ENCODE measurements around the gene RGS9.
"Not testable (repeated sequence)": the region's sequence is repeated elsewhere in the genome, so short reads cannot be mapped to it uniquely, and the experiment has no call there.

The RGS9 gene

DNA sequence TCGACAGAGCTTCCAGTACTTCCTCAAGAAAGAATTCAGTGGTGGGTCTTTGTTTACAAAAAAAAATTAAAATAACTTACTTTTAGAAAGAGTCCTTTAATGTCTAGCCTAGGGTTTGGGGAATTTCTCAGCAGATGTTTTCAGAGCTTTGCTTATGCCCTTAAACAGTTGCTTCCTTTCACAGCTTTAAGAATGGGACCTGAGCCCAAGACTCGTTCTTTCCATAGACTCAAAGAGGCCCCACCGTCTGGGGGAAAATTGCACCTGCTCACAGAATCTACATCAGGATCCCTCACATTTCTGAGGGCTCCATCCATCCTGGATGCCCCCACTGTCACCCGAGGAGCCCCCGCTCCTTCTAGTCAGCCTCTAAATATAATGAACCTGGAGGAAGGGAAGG is 60.0 kb downstream of the RGS9 start:
- Histone ChIP-seq H3K27me3 (replicated peaks; ENCODE audit: control insufficient read depth, insufficient read depth, low read length) (no peaks in the 10 kb centered on the region), H3K36me3 (ENCODE audit: control insufficient read depth, insufficient read depth, low read length, severe bottlenecking) (no peaks in the 10 kb centered on the region), H3K4me3 (ENCODE audit: low read length) (no peak overlapping the region), H3K4me1 (ENCODE audit: control insufficient read depth, insufficient read depth, low read length) (peaks cover 23% of the 10 kb centered on the region), H3K9me3 (ENCODE audit: control insufficient read depth, low read length) (no peaks in the 10 kb centered on the region), H3K9ac (ENCODE audit: low read length) (no peak overlapping the region)
- DNase-seq (ENCODE audit: low read depth) = no peak

DNA sequence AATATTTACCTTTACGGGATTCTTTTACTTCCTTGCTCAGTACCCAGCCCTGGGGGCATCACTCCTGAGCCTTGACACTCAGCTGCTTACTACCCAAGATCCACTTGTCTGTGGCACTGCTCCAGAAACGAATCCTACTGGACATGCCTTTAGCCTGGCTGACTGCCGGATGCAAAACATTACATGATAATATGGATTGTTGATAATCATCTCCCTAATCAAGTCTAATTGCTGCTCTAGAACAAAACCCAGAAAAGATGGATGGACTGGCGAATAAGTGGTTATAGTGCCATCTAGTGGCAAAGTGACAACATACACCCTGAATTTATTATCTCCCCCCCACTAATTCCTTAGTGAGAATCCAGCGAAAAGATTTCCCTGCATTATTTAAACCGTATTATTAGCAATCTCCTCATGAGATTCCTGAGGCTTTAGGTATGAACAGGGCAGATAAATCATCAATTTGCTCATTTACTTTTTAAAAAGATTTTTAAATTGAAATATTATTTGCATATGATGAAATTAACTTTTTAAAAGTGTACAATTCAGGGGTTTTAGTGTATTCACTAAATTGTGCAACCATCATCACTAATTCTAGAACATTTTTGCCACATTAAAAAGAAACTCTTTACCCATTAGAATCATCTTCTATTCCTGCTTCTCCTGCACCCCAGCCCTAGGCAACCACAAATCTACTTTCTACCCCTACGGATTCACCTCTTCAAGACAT is 61.6 kb downstream of the RGS9 start:
- Histone ChIP-seq H3K4me1 (ENCODE audit: control insufficient read depth, insufficient read depth, low read length) (peaks cover 9% of the 10 kb centered on the region), H3K9ac (ENCODE audit: low read length) (no peak overlapping the region), H3K36me3 (ENCODE audit: control insufficient read depth, insufficient read depth, low read length, severe bottlenecking) (no peaks in the 10 kb centered on the region), H3K9me3 (ENCODE audit: control insufficient read depth, low read length) (no peaks in the 10 kb centered on the region), H3K4me3 (ENCODE audit: low read length) (no peak overlapping the region), H3K27me3 (replicated peaks; ENCODE audit: control insufficient read depth, insufficient read depth, low read length) (no peaks in the 10 kb centered on the region)
- DNase-seq (ENCODE audit: low read depth) = peak; percentile 85

DNA sequence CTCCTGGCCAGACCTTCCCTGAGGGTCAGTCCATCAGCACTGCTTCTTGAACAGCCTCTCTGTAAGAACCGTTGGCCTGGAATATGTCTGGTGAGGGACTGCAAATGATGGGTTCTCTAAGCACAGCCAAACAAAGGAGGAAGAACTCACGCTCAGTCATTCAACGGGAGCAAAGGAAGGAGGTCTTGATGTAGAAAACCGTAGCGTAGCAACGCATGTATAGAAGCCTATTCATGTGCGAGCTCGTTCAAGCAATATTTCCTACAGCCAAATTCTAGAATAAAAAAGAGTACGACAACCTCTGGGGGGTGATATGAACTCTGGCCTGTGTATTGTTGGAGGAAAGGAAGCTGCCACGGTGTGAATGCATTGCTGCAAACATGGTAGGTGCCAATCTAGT is 64.2 kb downstream of the RGS9 start:
- H3K9ac ChIP-seq (ENCODE audit: low read length) = no peak overlapping the region
- H3K9me3 ChIP-seq (ENCODE audit: control insufficient read depth, low read length) = no peaks in the 10 kb centered on the region
- peaks cover 5% of the 10 kb centered on the region for H3K4me1 ChIP-seq (ENCODE audit: control insufficient read depth, insufficient read depth, low read length)
- DNase-seq (ENCODE audit: low read depth) = no peak
- no peaks in the 10 kb centered on the region for H3K36me3 ChIP-seq (ENCODE audit: control insufficient read depth, insufficient read depth, low read length, severe bottlenecking)
- no peak overlapping the region for H3K4me3 ChIP-seq (ENCODE audit: low read length)
- peaks cover 5% of the 10 kb centered on the region for H3K27me3 ChIP-seq (replicated peaks; ENCODE audit: control insufficient read depth, insufficient read depth, low read length)

DNA sequence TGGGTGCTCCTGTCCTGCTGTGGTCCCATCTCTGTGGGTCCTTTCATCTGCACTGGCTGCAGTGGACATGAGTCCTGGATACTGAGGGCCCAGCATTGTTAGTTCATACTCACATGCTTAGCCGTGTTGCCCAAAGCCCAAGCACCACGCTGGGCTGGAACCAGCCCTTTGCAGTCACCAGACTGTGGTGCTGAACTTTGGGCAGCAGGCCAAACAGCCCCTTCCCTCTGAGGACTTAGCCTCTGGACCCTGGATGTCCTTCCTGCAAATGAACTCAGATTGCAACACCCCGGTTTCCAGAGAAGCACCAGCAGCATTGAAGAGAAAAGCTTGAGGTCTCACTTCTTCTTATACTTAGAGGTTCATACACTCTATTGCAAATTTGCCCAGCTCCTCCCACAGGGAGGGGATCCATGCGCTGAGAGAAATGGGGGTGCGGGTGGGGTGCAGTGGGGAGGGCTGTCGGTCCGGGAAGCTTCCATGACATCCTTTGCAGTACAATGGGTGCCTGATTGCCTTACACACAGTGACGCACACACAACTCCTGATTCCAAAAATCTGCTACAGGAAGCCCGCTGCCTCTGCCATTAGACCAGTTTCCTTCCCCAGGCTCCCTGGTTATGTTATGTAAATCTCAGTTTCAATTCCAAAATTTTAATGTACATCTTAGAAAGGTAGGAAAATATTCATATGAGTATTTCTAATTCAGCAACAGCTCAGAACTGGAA is 65.8 kb downstream of the RGS9 start:
- DNase-seq (ENCODE audit: low read depth) = no peak
- Histone ChIP-seq H3K27me3 (replicated peaks; ENCODE audit: control insufficient read depth, insufficient read depth, low read length) (peaks cover 5% of the 10 kb centered on the region), H3K9ac (ENCODE audit: low read length) (no peak overlapping the region), H3K4me1 (ENCODE audit: control insufficient read depth, insufficient read depth, low read length) (peaks cover 5% of the 10 kb centered on the region), H3K4me3 (ENCODE audit: low read length) (no peak overlapping the region), H3K36me3 (ENCODE audit: control insufficient read depth, insufficient read depth, low read length, severe bottlenecking) (no peaks in the 10 kb centered on the region), H3K9me3 (ENCODE audit: control insufficient read depth, low read length) (no peaks in the 10 kb centered on the region)

DNA sequence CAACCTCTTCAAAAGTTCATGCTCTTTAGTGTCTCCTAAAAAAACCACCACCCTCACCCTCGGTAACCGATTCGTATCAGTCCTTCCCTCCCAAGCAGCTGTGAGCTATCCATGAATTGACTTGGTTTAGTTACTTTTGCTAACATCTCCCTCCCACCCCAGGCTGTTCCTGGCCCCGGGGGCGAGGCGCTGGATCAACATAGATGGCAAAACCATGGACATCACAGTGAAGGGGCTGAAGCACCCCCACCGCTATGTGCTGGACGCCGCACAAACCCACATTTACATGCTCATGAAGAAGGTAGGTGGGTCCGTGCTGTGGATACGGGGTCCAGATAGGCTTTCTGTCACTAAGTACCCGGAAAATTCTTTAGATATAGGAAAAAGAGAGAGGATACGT is 66.8 kb downstream of the RGS9 start:
- Histone ChIP-seq H3K4me1 (ENCODE audit: control insufficient read depth, insufficient read depth, low read length) (peaks cover 5% of the 10 kb centered on the region), H3K36me3 (ENCODE audit: control insufficient read depth, insufficient read depth, low read length, severe bottlenecking) (no peaks in the 10 kb centered on the region), H3K4me3 (ENCODE audit: low read length) (no peak overlapping the region), H3K9me3 (ENCODE audit: control insufficient read depth, low read length) (no peaks in the 10 kb centered on the region), H3K9ac (ENCODE audit: low read length) (no peak overlapping the region), H3K27me3 (replicated peaks; ENCODE audit: control insufficient read depth, insufficient read depth, low read length) (peaks cover 5% of the 10 kb centered on the region)
- DNase-seq (ENCODE audit: low read depth) = no peak

DNA sequence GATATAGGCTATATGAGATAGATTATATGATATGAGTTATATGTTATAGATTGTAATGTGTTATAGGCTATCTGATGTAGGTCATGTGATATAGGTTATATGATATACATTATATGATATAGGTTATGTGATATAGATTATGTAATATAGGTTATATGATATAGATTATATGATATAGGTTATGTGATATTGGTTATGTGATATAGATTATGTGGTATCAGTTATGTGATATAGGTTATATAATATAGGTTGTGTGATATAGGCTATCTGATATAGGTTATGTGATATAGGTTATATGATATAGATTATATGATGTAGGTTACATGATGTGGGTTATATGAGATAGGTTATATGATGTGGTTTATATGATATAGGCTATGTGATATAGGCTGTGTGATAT is 68.5 kb downstream of the RGS9 start:
- H3K4me1 ChIP-seq (ENCODE audit: control insufficient read depth, insufficient read depth, low read length) = peaks cover 5% of the 10 kb centered on the region
- H3K9ac ChIP-seq (ENCODE audit: low read length) = no peak overlapping the region
- H3K9me3 ChIP-seq (ENCODE audit: control insufficient read depth, low read length) = no peaks in the 10 kb centered on the region
- no peaks in the 10 kb centered on the region for H3K36me3 ChIP-seq (ENCODE audit: control insufficient read depth, insufficient read depth, low read length, severe bottlenecking)
- no peak for DNase-seq (ENCODE audit: low read depth)
- peaks cover 5% of the 10 kb centered on the region for H3K27me3 ChIP-seq (replicated peaks; ENCODE audit: control insufficient read depth, insufficient read depth, low read length)
- H3K4me3 ChIP-seq (ENCODE audit: low read length) = no peak overlapping the region

DNA sequence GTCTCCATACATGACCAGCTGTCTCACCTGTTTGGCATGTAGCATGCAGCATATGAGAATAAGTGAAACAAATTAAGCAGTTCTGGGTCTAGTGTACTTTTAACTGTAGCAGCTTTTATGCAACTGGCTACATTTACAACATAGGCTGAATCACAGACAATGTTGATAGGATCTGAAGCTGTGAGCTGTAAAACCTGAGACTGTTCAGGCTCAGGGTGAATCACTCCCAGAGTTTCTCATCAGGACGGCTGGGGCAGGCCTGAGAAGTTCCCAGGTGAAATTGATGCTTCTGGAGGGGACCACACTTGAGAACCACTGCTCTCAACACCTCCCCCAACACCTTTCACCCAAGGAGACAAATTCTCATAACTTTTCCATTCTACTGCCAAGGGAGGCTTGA is 70.3 kb downstream of the RGS9 start:
- H3K4me1 ChIP-seq (ENCODE audit: control insufficient read depth, insufficient read depth, low read length); H3K9me3 ChIP-seq (ENCODE audit: control insufficient read depth, low read length); H3K4me3 ChIP-seq (ENCODE audit: low read length); H3K36me3 ChIP-seq (ENCODE audit: control insufficient read depth, insufficient read depth, low read length, severe bottlenecking); H3K9ac ChIP-seq (ENCODE audit: low read length); H3K27me3 ChIP-seq (replicated peaks; ENCODE audit: control insufficient read depth, insufficient read depth, low read length): not testable (repeated sequence)
- DNase-seq (ENCODE audit: low read depth) = peak; percentile 51

DNA sequence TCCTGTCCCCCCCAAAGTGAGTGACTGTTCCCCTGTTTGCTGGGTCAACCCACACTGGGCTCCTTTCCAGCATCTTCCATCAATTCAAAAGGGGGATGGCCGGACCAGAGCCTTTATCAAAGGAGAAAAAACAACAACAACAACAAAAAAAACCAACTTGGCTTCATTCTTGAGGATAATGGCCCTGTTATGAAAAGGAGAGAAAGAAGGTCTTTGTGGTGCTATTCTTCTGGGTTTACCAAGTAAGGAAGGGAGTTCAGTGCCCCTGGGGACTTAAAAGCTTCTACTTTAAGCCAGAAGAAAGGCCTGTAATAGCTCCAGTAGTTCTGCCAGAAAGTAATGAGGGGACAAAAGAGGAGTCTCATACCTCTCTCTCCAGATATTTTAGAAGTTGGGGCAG is 71.5 kb downstream of the RGS9 start:
- H3K9me3 ChIP-seq (ENCODE audit: control insufficient read depth, low read length) = no peaks in the 10 kb centered on the region
- no peaks in the 10 kb centered on the region for H3K4me1 ChIP-seq (ENCODE audit: control insufficient read depth, insufficient read depth, low read length)
- no peaks in the 10 kb centered on the region for H3K36me3 ChIP-seq (ENCODE audit: control insufficient read depth, insufficient read depth, low read length, severe bottlenecking)
- no peak overlapping the region for H3K9ac ChIP-seq (ENCODE audit: low read length)
- no peak overlapping the region for H3K4me3 ChIP-seq (ENCODE audit: low read length)
- DNase-seq (ENCODE audit: low read depth) = no peak
- H3K27me3 ChIP-seq (replicated peaks; ENCODE audit: control insufficient read depth, insufficient read depth, low read length) = peaks cover 14% of the 10 kb centered on the region

DNA sequence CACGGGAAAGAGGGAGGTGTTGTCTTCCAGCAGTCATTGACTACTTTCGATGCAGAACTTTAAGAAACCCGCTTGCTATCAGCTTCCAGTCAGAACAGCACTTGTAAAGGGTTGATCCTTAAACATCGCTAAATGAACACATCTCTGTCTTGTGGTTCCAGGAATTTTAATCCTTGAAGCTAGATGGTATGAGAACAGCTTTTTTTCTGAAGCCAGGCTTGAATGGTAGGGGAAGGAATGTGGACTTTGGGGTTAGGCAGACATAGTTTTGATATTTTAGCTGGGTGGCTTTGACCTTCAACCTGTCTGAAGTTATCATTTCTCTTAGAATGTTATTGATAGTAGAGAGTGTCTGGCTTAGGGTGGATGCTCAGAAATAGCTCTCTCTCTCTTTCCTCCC is 81.1 kb downstream of the RGS9 start:
- H3K4me3 ChIP-seq (ENCODE audit: low read length) = no peak overlapping the region
- no peaks in the 10 kb centered on the region for H3K9me3 ChIP-seq (ENCODE audit: control insufficient read depth, low read length)
- no peaks in the 10 kb centered on the region for H3K36me3 ChIP-seq (ENCODE audit: control insufficient read depth, insufficient read depth, low read length, severe bottlenecking)
- H3K27me3 ChIP-seq (replicated peaks; ENCODE audit: control insufficient read depth, insufficient read depth, low read length) = peaks cover 43% of the 10 kb centered on the region
- no peak overlapping the region for H3K9ac ChIP-seq (ENCODE audit: low read length)
- no peaks in the 10 kb centered on the region for H3K4me1 ChIP-seq (ENCODE audit: control insufficient read depth, insufficient read depth, low read length)
- peak; percentile 35 for DNase-seq (ENCODE audit: low read depth)

DNA sequence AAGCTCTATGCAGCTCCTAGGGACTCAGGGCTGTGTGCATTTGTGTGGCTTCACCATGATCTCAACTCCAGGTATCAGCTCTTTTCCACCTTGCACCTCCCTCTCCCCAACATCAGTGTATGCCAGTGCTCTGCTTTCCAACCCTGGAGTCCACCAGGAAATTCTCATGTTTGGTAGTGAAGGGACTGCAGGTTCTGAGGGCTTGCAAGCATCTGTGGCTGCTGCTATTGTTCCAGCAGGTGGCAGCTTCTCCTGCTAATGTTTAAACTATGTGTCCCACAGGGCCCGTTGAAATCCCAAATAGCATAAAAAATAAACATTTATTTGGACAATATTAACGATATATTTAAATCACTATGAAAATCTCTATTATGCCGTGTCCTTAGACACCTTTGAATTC is 82.0 kb downstream of the RGS9 start:
- H3K4me3 ChIP-seq (ENCODE audit: low read length) = no peak overlapping the region
- H3K9ac ChIP-seq (ENCODE audit: low read length) = no peak overlapping the region
- no peaks in the 10 kb centered on the region for H3K4me1 ChIP-seq (ENCODE audit: control insufficient read depth, insufficient read depth, low read length)
- H3K36me3 ChIP-seq (ENCODE audit: control insufficient read depth, insufficient read depth, low read length, severe bottlenecking) = no peaks in the 10 kb centered on the region
- H3K27me3 ChIP-seq (replicated peaks; ENCODE audit: control insufficient read depth, insufficient read depth, low read length) = peaks cover 36% of the 10 kb centered on the region
- no peaks in the 10 kb centered on the region for H3K9me3 ChIP-seq (ENCODE audit: control insufficient read depth, low read length)
- no peak for DNase-seq (ENCODE audit: low read depth)

DNA sequence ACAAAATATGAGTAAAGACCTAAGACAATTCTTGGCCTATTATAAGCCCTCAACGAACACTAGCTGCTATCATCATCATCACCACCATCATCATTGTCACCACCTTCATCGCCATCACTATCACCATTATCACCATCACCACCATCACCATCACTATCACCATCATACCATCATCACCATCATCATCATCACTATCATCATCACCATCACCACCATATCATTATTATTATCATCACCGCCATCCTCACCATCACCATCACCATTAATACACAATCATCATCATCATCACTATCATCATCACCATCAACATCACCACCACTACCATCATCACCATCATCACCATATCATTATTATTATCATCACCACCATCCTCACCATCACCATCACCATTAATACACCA is 82.5 kb downstream of the RGS9 start:
- H3K4me1 ChIP-seq (ENCODE audit: control insufficient read depth, insufficient read depth, low read length) = no peaks in the 10 kb centered on the region
- no peaks in the 10 kb centered on the region for H3K9me3 ChIP-seq (ENCODE audit: control insufficient read depth, low read length)
- H3K36me3 ChIP-seq (ENCODE audit: control insufficient read depth, insufficient read depth, low read length, severe bottlenecking) = no peaks in the 10 kb centered on the region
- H3K4me3 ChIP-seq (ENCODE audit: low read length) = no peak overlapping the region
- no peak for DNase-seq (ENCODE audit: low read depth)
- no peak overlapping the region for H3K9ac ChIP-seq (ENCODE audit: low read length)
- peaks cover 30% of the 10 kb centered on the region for H3K27me3 ChIP-seq (replicated peaks; ENCODE audit: control insufficient read depth, insufficient read depth, low read length)

Measured in adipocyte (in vitro differentiated cells).